NB4 (cell line): Measurements from ENCODE around the gene ZMYND15.

Experiments
- CTCF ChIP-seq: IDR thresholded peaks from one replicate; pipeline ENCODE4 v1.5.1; 2012; ENCODE audit warnings: low read depth, low read length
- MYC ChIP-seq: IDR thresholded peaks from 2 replicates; pipeline ENCODE4 v1.6.1; 2011; ENCODE audit warnings: low read depth, low read length
- POLR2A ChIP-seq: IDR thresholded peaks from 2 replicates; pipeline ENCODE4 v1.6.1; 2011; ENCODE audit warnings: mild to moderate bottlenecking; ENCODE audit not compliant: insufficient read length; ENCODE audit errors: extremely low read depth

GRCh38 chr17:4744999-4745969 is 5.7 kb downstream of the ZMYND15 start:
- no peak for TF ChIP-seq POLR2A
- no peak for TF ChIP-seq CTCF
- TF ChIP-seq MYC: no peak
